Gastroesophageal sphincter (tissue), 3 donors: ENCODE results near the gene PRAMEF12.

ENCODE experiments used
- POLR2A ChIP-seq, 2 donors: fragments of 450-650 bp; IDR thresholded peaks; one replicate each; pipeline ENCODE4 v1.6.1; 2017; ENCODE audit warnings: antibody characterized with exemption in 2 of 2, mild to moderate bottlenecking in 2 of 2, moderate library complexity in 1 of 2
- TF ChIP-seq, protein P1 (sequence below), 4 experiments: fragments of 200-600 bp in 2 of 4; fragments of 450-650 bp in 2 of 4; sonication (generic) in 1 of 4; IDR thresholded peaks; one replicate each; pipeline ENCODE4 v1.5.1; 2017 to 2019; ENCODE audit warnings: antibody characterized with exemption in 4 of 4, mild to moderate bottlenecking in 2 of 4, moderate library complexity in 2 of 4

DNA sequence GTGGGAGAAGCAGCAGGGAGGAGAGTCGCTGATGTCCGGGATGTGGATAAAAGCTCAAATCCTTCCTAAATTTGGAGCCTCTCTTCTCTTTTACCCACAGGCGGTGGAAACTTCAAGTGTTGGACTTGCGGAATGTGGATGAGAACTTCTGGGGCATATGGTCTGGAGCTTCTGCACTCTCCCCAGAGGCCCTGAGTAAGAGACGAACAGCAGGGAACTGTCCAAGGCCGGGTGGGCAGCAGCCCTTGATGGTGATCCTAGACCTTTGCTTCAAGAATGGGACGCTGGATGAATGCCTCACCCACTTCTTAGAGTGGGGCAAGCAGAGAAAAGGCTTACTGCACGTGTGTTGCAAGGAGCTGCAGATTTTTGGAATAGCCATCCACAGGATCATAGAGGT, 1.9 kb downstream of the PRAMEF12 start:
- TF ChIP-seq, protein P1, sequence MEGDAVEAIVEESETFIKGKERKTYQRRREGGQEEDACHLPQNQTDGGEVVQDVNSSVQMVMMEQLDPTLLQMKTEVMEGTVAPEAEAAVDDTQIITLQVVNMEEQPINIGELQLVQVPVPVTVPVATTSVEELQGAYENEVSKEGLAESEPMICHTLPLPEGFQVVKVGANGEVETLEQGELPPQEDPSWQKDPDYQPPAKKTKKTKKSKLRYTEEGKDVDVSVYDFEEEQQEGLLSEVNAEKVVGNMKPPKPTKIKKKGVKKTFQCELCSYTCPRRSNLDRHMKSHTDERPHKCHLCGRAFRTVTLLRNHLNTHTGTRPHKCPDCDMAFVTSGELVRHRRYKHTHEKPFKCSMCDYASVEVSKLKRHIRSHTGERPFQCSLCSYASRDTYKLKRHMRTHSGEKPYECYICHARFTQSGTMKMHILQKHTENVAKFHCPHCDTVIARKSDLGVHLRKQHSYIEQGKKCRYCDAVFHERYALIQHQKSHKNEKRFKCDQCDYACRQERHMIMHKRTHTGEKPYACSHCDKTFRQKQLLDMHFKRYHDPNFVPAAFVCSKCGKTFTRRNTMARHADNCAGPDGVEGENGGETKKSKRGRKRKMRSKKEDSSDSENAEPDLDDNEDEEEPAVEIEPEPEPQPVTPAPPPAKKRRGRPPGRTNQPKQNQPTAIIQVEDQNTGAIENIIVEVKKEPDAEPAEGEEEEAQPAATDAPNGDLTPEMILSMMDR (IDR thresholded peaks at IDR 0.05) = no peak
- TF ChIP-seq POLR2A (IDR thresholded peaks at IDR 0.05) = no peak
